NCI-H526 treated with DMSO at 0.1 percent for 48 hours (cell line): ENCODE results near the gene KCTD8.

Experiments
- DNase-seq: peaks from one replicate; lab custom pipeline; 2025; lab: John Stamatoyannopoulos, UW

The KCTD8 gene

DNA sequence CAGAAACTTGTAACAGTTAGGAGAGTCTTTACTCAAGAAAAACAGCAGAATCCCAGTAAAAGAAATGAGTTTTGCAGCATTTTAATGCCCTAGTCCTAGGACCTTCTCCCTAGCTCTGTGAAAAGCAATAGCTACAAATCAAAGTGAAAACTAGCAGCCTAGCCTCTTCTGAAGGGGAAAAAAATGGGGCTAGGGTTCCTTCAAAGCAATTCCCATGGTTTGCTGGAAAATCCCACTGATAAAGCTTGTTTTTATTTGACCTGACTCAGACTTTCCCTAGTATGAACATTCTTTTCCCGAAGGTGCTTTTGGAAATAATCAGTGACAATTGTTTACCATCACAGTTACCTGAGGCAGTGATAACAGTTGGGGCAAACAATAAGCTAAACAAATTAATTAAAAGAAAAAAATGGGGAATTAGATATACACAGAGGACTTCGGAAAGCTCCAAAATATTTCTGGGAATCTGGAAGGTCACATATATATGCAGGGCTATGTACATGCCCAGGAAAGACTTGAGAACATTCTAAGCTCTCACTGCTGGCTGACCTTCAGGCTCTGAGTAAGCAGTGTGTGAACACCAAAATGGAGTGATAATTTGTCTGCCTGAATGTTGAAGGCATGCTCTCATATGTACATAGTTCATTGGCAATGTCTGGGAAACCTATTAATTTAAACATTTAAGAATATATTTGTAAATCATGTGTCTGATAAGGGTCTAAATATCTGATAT, 285.9 kb downstream of the KCTD8 start:
- DNase-seq: no peak

DNA sequence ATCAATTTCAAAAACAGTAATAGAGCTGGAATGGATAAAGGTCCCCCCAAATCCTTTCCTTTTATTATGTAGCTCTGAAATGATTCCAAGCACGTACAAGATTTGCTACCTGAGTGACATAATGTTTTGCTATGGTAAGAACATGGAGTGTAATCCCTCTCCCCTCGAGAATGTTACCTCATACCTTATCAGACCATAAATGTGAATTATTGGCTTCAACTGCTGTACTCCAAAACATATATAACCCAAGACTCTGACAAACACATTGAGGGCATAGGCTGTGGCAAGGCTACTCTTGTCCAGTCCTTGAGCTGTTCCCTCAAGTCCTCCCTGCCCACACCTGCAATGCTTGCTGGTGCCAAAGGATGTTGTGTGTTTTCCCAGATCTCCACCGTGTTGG, 286.9 kb downstream of the KCTD8 start:
- DNase-seq: no peak

GRCh38 chr4:44160776-44161367, 287.7 kb downstream of the KCTD8 start:
- DNase-seq: no peak

GRCh38 chr4:44159991-44160390, 288.6 kb downstream of the KCTD8 start:
- no peak for DNase-seq

- DNase-seq: no peak
These were observed 290.9 kb downstream of the KCTD8 start for GRCh38 chr4:44157611-44158277.

GRCh38 chr4:44150091-44150576, 298.5 kb downstream of the KCTD8 start:
- DNase-seq: no peak

DNA sequence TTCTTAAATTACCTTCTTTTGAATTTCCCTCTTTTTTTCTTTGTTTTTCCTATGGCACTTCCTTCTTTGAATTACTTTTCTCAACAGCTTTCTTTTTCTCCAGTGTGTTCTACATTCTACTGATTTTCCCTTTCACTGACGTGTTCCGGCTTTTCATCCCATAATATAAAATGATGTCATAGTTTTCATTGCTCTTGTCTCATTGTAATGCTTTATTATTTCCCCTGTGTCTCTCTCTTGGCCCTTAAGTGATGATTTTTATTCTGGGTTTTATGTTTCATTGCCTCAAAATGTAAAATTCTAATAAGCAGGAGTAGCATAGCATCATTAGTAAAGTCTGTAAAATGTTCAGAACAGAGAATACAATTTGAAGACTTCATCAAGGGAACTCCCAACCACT, 299.3 kb downstream of the KCTD8 start:
- DNase-seq: no peak

- no peak for DNase-seq
These were observed 301.0 kb downstream of the KCTD8 start for GRCh38 chr4:44147571-44148075.

GRCh38 chr4:44146516-44146915, 302.1 kb downstream of the KCTD8 start:
- no peak for DNase-seq

- DNase-seq: no peak
These were observed 302.7 kb downstream of the KCTD8 start for GRCh38 chr4:44145868-44146267.

GRCh38 chr4:44132526-44132925, 316.1 kb downstream of the KCTD8 start:
- DNase-seq: no peak
